ENCODE results near the gene FAM161A.

Gene FAM161A

GRCh38 chr2:61853847-61854563, at the start of gene FAM161A:
Gene FAM161A, minus strand, starts transcription at chr2:61854060. Its CDS starts 19 bp downstream, at chr2:61854041.
- TF ChIP-seq SUZ12 (IDR thresholded peaks at IDR 0.05; ENCODE audit: extremely low read depth, insufficient read depth, insufficient read length) (no peak), ZNF274 (IDR thresholded peaks at IDR 0.05; ENCODE audit: low read depth, low read length) (no peak)
- Histone ChIP-seq H3K4me1 (ENCODE audit: insufficient read depth, insufficient read length) (no peaks in the 10 kb centered on the region), H3K27me3 (ENCODE audit: insufficient read depth, insufficient read length) (no peaks in the 10 kb centered on the region), H3K4me3 (ENCODE audit: insufficient read length, low read depth) (peak within 1 kb of the TSS; percentile 53), H3K36me3 (ENCODE audit: insufficient read depth, insufficient read length, low read length) (no peaks in the 10 kb centered on the region), H3K9ac (ENCODE audit: insufficient read length, low read depth) (peak within 1 kb of the TSS; percentile 93), H3K9me3 (ENCODE audit: insufficient read depth, low read length) (no peaks in the 10 kb centered on the region)
- peak; percentile 84 for DNase-seq (ENCODE audit: low read depth, low spot score)

GRCh38 chr2:61900281-61900680, 46.4 kb upstream of the FAM161A start:
- no peak overlapping the region for H3K9ac ChIP-seq (ENCODE audit: insufficient read length, low read depth)
- TF ChIP-seq SUZ12 (IDR thresholded peaks at IDR 0.05; ENCODE audit: extremely low read depth, insufficient read depth, insufficient read length) (no peak), YY1 (IDR thresholded peaks at IDR 0.05; ENCODE audit: insufficient read depth, insufficient read length) (no peak), ZNF274 (IDR thresholded peaks at IDR 0.05; ENCODE audit: low read depth, low read length) (no peak)
- no peaks in the 10 kb centered on the region for H3K27me3 ChIP-seq (ENCODE audit: insufficient read depth, insufficient read length)
- no peaks in the 10 kb centered on the region for H3K4me1 ChIP-seq (ENCODE audit: insufficient read depth, insufficient read length)
- no peaks in the 10 kb centered on the region for H3K36me3 ChIP-seq (ENCODE audit: insufficient read depth, insufficient read length, low read length)
- no peak for DNase-seq (ENCODE audit: low read depth, low spot score)
- H3K9me3 ChIP-seq (ENCODE audit: insufficient read depth, low read length): no peaks in the 10 kb centered on the region
- H3K4me3 ChIP-seq (ENCODE audit: insufficient read length, low read depth): no peak overlapping the region

GRCh38 chr2:61898810-61899209, 45.0 kb upstream of the FAM161A start:
- no peak overlapping the region for H3K4me3 ChIP-seq (ENCODE audit: insufficient read length, low read depth)
- DNase-seq (ENCODE audit: low read depth, low spot score): no peak
- TF ChIP-seq ZNF274 (IDR thresholded peaks at IDR 0.05; ENCODE audit: low read depth, low read length) (no peak), SUZ12 (IDR thresholded peaks at IDR 0.05; ENCODE audit: extremely low read depth, insufficient read depth, insufficient read length) (no peak), YY1 (IDR thresholded peaks at IDR 0.05; ENCODE audit: insufficient read depth, insufficient read length) (no peak)
- H3K9me3 ChIP-seq (ENCODE audit: insufficient read depth, low read length): no peaks in the 10 kb centered on the region
- H3K36me3 ChIP-seq (ENCODE audit: insufficient read depth, insufficient read length, low read length): no peaks in the 10 kb centered on the region
- no peaks in the 10 kb centered on the region for H3K27me3 ChIP-seq (ENCODE audit: insufficient read depth, insufficient read length)
- no peak overlapping the region for H3K9ac ChIP-seq (ENCODE audit: insufficient read length, low read depth)
- H3K4me1 ChIP-seq (ENCODE audit: insufficient read depth, insufficient read length): no peaks in the 10 kb centered on the region

- TF ChIP-seq ZNF274 (IDR thresholded peaks at IDR 0.05; ENCODE audit: low read depth, low read length) (no peak), SUZ12 (IDR thresholded peaks at IDR 0.05; ENCODE audit: extremely low read depth, insufficient read depth, insufficient read length) (no peak), YY1 (IDR thresholded peaks at IDR 0.05; ENCODE audit: insufficient read depth, insufficient read length) (no peak)
- H3K27me3 ChIP-seq (ENCODE audit: insufficient read depth, insufficient read length): no peaks in the 10 kb centered on the region
- peak within 1 kb of the TSS; percentile 98 for H3K4me3 ChIP-seq (ENCODE audit: insufficient read length, low read depth)
- peak within 1 kb of the TSS; percentile 94 for H3K9ac ChIP-seq (ENCODE audit: insufficient read length, low read depth)
- H3K36me3 ChIP-seq (ENCODE audit: insufficient read depth, insufficient read length, low read length): peaks cover 37% of the 10 kb centered on the region
- no peaks in the 10 kb centered on the region for H3K4me1 ChIP-seq (ENCODE audit: insufficient read depth, insufficient read length)
- DNase-seq (ENCODE audit: low read depth, low spot score): peak; percentile 69
- no peaks in the 10 kb centered on the region for H3K9me3 ChIP-seq (ENCODE audit: insufficient read depth, low read length)
Measured at GRCh38 chr2:61888267-61889055, 34.6 kb upstream of the FAM161A start, which contains the start of gene CCT4. Gene CCT4, minus strand, starts transcription at chr2:61888656. Its CDS starts 149 bp downstream, at chr2:61888507.

GRCh38 chr2:61887717-61888266, 33.9 kb upstream of the FAM161A start:
- TF ChIP-seq SUZ12 (IDR thresholded peaks at IDR 0.05; ENCODE audit: extremely low read depth, insufficient read depth, insufficient read length) (no peak), ZNF274 (IDR thresholded peaks at IDR 0.05; ENCODE audit: low read depth, low read length) (no peak), YY1 (IDR thresholded peaks at IDR 0.05; ENCODE audit: insufficient read depth, insufficient read length) (no peak)
- peak overlapping the region; percentile 94 for H3K9ac ChIP-seq (ENCODE audit: insufficient read length, low read depth)
- no peaks in the 10 kb centered on the region for H3K27me3 ChIP-seq (ENCODE audit: insufficient read depth, insufficient read length)
- H3K36me3 ChIP-seq (ENCODE audit: insufficient read depth, insufficient read length, low read length): peaks cover 44% of the 10 kb centered on the region
- no peaks in the 10 kb centered on the region for H3K9me3 ChIP-seq (ENCODE audit: insufficient read depth, low read length)
- H3K4me1 ChIP-seq (ENCODE audit: insufficient read depth, insufficient read length): no peaks in the 10 kb centered on the region
- no peak for DNase-seq (ENCODE audit: low read depth, low spot score)
- peak overlapping the region; percentile 98 for H3K4me3 ChIP-seq (ENCODE audit: insufficient read length, low read depth)

GRCh38 chr2:61885896-61886603, 32.2 kb upstream of the FAM161A start:
- no peak for TF ChIP-seq SUZ12 (IDR thresholded peaks at IDR 0.05; ENCODE audit: extremely low read depth, insufficient read depth, insufficient read length)
- no peak for TF ChIP-seq ZNF274 (IDR thresholded peaks at IDR 0.05; ENCODE audit: low read depth, low read length)
- TF ChIP-seq YY1 (IDR thresholded peaks at IDR 0.05; ENCODE audit: insufficient read depth, insufficient read length): no peak
- Histone ChIP-seq H3K9ac (ENCODE audit: insufficient read length, low read depth) (peak overlapping the region; percentile 32), H3K4me1 (ENCODE audit: insufficient read depth, insufficient read length) (no peaks in the 10 kb centered on the region), H3K4me3 (ENCODE audit: insufficient read length, low read depth) (no peak overlapping the region), H3K9me3 (ENCODE audit: insufficient read depth, low read length) (no peaks in the 10 kb centered on the region), H3K36me3 (ENCODE audit: insufficient read depth, insufficient read length, low read length) (peaks cover 61% of the 10 kb centered on the region), H3K27me3 (ENCODE audit: insufficient read depth, insufficient read length) (no peaks in the 10 kb centered on the region)
- no peak for DNase-seq (ENCODE audit: low read depth, low spot score)
